Stimulated activated CD4-positive, alpha-beta T cell treated with anti-CD3 and anti-CD28 coated beads, Interleukin-2, amount 100 ng/mL, for 4 hours (primary cell): ENCODE measurements around the gene SPTBN4.
A peak's percentile ranks its signal among the peaks of the same experiment; 100 is the strongest.
"Not testable (repeated sequence)": the region's sequence is repeated elsewhere in the genome, so short reads cannot be mapped to it uniquely, and the experiment has no call there.

ENCODE experiments used
- DNase-seq: peaks from one replicate; pipeline ENCODE4 v3.0.0-alpha.2; 2020; ENCODE audit warnings: low read depth

Gene SPTBN4

DNA sequence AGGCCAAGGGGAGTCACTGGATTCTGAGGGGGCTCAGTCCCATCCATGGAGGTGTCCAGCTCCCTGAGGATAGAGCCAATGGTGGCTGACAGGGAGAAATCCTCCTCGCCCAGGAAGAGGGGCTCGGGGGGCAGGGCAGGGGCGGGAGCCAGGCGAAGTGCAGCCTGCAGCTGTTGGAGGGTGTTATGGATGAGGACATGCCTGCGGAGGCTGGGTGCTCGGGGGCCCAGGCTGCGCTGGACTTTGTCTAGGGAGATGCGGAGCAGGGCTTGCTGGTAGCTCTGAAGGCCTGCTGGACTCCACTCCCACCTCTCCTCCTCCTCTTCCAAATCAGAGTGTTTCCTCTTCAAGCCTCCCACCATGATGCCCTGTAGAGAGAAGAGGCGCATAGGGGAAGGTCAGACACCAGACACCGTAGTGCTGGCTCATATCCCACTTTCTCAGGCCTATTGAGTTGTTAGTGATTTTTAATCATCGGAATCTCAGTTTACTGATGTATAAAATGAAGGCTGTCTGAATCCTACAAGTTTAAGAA lies 25.0 kb upstream of the SPTBN4 start:
- DNase-seq = no peak

DNA sequence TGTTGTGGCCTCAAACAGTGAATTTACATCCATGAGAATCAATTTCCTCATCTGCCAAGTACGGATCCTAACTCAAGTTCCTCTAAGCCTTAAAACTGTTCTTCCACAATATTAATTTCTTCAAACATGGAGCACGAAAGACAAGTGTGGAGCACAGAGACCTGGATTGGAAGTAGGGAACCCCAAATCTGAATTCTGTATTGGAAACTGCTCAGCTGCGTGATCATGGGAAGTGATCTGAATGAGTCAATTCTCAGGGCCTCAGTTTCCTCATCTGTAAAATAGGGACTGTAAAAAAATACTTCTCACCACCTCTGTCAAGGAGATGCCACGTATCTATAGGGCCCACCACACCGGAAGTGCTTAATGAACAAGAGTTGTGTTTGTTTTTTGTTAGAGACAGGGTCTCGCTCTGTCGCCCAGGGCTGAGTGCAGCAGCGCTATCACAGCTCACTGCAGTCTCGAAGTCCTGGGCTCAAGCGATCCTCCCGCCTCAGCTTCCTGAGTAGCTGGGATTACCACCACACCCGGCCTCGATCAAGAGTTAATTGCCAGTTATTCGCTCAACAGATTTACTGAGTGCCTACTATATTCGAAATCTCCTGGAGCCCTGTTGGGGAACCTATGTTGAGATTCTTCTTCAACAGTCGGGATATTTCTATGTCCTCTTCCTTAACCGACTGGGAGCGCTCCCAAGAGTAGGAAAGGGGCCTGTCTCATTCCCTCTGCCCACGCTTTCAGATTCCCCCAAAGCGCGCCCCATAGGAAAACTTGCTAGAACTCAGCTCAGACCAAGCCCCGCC lies 24.3 kb upstream of the SPTBN4 start:
- DNase-seq = no peak

DNA sequence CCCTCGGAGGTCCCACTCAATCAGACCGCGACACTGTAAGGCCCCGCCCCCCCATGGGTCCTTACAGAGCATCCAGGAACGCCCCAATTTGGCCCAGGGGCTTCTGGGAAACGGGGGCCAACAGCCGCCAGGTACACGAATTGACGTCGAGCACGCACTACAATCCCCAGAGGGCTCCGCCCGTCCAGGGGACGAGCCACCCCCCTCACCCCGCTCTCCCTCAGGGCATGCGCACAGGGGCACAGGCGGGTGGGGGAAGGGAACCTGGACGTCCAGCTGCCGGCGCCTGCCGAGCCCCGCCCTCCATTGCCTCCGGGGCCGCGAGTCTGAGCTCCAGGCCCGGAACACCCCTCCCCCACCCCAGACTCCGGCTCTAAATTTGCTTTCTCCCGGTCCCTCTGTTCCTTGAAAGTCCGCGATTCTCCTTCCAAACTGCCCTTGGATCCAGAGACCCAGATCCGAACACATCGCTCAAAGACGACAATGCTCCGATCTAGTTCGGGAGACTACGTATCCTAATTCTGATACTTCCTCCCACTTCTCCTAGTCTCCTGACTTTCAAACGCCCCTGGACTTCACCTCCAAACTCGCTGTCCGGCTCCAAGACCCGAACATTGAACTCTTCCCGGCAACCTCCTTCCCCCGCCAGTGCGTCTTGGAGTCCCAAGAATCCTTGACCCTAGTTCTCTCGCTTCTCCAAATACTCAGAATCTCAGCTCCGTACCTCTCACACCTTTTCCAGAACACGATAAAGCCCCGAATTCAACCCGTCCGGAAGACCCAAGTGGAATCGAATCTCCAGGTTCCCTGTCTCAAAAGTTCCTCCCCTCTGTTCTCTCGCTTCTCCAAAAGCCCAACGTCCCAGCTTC lies 23.4 kb upstream of the SPTBN4 start:
- DNase-seq = peak; percentile 99

DNA sequence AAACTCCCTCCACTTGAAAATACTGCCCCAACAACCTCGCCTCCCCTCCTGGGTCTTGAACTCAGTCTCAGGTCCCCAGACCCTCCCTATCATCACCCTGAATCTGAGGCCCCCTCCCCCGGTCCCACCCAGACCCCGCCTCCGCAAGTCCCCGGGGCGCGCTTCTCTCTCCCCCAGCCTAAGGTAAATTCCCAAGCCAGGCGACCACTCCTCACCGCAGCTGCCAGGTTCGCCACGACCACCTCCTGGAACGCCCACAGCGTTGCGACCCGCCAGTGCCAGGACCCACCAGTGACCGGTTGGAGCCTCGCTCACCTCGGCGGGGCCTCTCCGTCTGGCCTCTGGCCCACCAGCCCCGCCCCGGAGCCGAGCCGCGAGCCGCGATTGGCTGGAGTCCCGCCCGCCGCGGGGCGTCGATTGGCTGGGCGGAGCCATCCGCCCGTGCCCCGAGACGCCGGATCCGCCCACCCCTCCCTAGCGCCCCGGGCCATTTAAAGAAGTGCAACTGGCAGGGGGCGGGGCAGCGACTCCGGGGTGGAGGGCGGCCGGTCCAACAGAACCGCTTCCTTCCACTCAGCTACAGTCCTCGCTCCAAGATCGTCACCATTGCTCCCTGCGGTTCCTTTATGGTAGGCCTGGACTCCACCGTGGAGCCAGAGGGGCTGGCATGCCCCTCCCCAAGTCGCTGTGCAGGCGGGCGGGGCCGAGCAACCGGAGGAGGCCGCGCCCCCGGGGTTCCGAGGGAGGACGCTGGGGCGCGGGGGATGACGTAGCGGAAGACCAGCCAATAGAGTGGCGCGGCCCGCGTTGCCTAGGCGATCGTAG lies 22.6 kb upstream of the SPTBN4 start, which contains the start of gene SERTAD3:
Gene SERTAD3, minus strand, starts transcription at position 336 of the 825 bp plus-strand sequence. CDS start 2,255 bp downstream, outside the sequence.
- peak; percentile 96 for DNase-seq

DNA sequence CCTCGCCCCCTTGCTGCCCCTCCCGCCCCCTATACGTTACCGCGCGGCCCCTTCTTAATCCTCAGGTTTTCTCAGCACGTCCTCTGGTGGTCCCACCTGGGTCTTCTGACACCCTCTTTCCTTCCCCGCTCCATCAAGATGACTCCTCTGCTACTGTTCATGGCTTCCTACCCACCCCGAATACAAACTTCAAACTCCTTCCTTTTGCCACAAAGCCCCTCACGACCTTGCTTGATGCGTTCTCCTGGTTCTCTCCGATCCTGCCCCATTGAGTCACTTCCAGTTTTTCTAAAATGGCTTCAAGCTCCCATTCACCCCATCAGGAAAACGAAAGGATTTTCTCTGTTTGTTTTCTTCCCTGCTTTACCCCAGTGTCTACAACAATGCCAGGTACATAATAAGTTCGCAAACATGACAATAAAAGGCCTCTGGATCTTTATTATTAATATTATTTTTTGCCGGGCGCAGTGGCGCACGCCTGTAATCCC lies 21.9 kb upstream of the SPTBN4 start:
- DNase-seq = no peak

DNA sequence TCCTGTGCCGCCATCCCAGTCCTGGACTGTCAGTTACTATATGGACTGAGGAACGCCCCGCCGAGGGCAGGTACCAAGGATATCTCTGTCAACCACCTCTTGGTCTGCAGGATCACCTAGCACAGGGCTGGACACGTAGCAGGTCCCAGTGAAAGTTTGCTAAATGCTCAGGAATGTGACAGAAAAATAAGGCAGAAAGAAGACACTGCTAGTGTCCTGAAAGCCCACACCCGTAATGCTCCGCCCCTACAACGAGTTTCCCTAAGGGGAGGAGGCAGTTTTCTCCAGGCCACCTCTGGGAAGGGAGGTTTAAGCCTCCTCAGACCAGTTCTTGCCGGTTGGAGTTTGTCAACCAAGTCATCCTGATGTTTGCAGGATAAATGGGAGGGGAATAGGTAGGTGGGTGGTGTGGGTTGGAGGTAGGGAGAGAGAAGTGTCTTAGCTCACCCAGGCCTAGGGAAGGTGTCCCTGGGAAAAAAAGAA lies 21.0 kb upstream of the SPTBN4 start:
- no peak for DNase-seq

DNA sequence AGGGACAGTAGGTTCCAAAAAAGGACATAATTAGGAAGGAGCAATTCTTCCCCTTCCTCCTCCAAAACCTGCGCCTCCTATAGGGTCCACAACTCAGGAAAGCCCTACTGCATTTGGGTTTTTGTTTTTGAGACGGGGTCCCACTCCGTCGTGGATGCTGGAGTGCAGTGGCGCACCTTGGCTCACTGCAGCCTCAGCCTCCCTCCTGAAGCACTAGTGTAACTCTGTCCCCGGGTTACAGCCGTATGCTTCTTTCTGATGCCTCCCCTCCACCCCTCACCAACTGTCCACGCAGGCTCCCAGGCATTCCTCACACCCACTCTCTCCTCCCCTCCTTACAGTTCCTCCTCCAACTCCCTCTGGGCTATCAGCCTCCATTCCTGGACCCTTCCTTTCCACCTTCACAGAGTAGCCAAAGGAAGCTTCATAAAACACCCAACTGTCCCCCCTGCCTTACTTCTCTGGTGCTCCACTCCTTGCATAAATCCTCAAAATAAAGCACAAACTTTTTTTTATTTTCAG lies 20.5 kb upstream of the SPTBN4 start:
- no peak for DNase-seq

DNA sequence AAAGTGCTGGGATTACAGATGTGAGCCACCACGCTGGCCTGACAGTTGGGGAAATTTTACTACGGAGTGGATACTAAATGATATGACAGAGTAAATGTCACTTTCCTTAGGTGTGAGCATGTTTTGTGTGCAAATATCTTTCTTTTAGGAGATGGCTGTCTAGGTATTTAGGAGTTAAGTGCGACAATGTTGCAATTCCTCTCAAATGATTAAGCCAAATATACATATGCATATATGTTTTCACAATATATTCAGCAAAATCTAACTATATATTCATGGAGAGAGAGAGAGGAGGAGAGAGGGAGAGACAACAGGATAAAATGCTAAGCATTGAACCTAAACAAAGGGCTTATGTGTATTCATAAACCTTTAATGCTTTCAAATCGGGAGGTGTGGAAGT lies 17.3 kb upstream of the SPTBN4 start:
- no peak for DNase-seq

DNA sequence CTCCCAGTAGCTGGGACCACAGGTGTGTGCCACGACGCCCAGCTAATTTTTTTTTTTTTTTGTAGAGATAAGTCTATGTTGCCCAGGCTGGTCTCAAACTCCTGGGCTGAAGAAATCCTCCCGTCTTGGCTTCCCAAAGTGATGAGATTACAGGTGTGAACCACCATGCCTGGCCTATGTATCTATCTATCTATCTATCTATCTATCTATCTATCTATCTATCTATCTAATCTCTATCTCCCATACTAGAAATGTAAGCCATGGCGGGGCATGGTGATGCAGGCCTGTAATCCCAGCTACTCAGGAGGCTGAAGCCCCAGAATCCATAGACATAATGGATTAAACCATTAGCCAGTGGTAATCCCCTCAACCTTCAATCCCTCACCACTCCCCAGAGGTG lies 16.1 kb upstream of the SPTBN4 start:
- DNase-seq = no peak

DNA sequence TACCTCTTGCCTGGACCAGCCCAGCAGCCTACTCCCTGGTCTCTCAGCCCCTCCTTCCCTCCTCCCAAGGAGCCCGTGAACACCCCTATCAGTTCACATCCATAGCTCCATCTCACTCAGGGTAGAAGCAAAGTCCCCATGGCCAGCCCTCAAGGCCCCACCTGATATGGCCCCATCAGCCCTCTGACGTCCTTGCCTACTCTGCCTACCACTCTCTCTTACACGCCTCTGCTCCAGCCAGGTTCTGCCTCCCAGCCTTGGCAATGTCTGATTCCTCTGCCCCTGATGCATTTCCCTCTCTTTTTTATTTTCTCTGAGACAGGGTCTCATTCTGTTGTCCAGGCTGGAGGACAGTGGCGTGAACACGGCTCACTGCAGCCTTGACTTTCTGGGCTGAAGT lies 14.8 kb upstream of the SPTBN4 start:
- no peak for DNase-seq

DNA sequence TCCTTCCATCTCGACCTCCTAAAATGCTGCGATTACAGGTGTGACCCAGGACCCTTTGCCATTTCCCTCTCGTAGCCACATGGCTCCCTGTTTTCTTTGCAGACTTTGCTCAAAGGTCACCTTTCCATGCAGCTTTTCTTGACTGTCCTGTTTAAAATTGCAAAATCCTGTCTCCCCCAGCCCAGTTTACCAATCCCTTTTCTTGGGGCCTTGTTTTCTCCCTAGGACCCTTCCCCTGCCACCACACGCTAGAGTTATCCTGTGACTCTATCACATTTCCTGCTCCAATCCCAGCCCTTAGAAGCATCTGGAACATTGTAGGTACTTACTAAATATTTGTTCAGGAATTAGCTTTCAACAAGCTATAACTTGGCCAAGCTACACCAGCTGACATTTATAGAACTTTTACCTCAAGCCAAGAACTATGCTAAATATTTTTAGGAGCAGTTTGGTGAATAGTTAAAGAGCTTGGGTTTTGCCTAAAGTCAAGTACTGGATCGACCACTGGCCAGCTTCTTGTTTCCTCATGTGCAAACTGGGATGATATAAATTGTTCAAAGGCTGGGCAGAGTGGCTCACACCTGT lies 13.6 kb upstream of the SPTBN4 start:
- no peak for DNase-seq

DNA sequence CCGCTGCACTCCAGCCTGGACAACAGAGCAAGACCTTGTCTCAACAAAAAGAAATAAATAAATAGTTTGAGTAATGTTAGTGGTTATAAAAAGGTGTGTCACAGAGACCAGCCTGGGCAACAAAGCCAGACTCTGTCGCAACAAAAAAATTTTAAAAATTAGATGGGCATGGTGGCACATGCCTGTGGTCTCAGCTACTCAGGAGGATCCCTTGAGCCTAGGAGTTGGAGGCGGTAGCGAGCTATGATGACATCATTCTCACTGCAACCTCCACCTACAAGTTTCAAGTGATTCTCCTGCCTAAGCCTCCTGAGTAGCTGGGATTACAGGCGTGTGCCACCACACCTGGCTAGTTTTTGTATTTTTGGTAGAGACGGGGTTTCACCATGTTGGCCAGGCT lies 12.9 kb upstream of the SPTBN4 start:
- DNase-seq = not testable (repeated sequence)

DNA sequence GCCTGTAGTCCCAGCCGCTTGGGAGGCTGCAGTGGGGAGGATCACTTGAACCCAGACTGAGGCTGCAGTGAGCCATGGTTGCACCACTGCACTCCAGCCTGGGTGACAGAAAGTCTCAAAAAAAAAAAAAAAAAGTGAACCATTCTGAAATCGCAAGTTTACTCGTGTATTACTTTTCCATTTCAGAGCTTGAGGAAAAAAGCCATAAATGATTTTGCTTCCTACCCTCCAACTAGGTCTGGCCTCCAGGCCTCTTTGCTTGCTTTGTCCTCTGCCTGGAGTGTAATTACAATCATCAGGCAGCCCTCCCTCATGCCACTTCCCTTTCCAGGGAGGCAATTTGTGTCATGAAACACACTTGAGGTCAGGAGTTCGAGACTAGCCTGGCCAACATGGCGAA lies 9.8 kb upstream of the SPTBN4 start:
- no peak for DNase-seq

DNA sequence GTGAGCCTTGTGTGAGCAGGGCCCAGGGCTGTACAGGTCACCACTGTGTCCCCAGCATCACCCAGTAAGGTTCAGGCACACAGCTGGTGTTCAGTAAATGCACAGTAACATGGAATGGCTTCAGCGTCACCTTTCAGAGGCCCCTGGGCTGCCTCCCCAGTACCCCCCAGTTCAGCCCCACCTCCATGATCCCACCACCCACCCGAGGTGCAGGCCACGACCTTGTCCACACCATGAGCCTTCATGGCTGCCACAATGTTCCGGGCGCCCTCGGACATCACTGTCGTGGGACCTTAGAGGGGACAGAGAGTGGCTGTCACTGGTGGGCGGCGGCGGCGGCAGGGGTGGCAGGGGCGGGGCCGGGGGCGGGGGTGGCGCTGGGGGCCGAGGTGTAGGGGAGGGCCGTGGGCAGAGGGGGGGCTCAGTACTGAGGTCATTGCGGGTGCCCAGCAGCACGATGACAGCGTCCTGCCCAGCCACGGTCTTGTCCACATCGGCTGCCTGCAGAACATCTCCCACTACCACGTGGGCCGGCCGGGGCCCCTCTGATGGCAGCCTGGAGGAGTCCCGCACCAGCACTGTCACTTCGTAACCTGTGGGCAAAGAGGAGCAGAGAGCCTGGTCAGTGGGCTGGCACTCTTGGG lies 8.7 kb upstream of the SPTBN4 start:
- DNase-seq = no peak

DNA sequence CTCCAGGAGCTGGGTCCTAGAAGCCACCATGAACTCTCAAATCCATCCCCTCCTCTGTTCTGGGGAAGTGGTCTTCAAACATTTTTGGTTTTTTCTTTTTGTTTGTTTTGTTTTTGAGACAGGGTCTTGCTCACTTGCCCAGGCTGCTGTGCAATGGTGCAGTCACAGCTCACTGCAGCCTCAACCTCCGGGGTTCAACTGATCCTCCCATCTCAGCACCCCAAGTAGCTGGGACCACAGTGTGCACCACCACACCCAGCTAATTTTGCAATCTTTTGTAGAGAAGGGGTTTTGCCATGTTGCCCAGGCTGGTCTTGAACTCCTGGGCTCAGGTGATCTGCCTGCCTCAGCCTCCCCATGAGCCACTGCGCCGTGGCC lies 8.2 kb upstream of the SPTBN4 start:
- no peak for DNase-seq

DNA sequence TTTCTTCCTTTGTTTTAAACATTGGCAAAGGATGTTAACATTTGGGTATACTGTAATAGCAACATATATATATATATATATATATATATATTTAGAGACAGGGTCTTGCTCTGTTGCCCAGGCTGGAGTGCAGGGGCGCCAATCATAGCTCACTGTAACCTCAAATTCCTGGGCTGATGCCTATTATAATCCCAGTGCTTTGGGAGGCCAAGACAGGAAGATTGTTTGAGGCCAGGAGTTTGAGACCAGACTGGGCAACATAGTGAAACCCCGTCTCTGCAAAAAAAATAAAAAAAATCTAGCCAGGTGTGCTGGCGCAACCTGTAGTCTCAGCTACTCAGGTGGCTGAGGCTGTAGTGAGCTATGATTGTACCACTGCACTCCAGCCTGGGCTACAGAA lies 6.6 kb upstream of the SPTBN4 start:
- no peak for DNase-seq

DNA sequence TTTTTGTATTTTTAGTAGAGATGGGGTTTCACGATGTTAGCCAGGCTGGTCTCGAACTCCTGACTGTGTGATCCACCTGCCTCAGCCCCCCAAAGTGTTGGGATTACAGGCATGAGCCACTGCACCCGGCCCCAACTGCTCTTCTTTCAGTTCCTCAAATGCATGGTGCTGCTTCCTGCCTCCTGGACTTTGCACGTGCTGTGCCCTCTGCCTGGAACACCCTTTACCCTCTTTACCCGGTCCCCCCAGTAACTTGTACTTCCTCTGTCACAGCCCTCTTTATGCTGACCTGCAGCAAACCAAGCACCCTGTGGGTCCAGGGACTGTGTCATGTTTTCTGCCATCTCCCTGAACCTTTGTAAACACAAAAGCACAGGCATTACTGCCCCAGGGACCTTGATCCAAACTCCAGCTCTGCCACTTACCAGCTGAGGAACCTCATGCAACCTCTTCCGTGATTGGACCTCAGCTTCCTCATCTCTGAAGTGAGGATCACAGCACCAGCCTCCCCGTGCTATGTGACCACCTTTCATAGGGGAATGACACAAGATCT lies 5.1 kb upstream of the SPTBN4 start:
- no peak for DNase-seq

DNA sequence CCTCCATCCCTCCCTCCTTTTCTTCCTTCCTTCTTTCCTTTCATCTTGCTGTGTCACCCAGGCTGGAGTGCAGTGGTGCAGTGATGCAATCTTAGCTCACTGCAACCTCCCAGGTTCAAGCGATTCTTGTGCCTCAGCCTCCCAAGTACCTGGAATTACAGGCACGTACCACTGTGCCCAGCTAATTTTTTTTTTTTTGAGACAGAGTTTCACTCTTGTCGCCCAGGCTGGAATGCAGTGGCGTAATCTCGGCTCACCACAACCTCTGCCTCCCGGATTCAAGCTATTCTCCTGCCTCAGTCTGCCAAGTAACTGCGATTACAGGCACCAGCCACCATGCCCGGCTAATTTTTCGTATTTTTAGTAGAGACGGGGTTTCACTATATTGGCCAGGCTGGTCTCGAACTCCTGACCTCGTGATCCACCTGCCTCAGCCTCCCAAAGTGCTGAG lies 3.2 kb upstream of the SPTBN4 start:
- not testable (repeated sequence) for DNase-seq

DNA sequence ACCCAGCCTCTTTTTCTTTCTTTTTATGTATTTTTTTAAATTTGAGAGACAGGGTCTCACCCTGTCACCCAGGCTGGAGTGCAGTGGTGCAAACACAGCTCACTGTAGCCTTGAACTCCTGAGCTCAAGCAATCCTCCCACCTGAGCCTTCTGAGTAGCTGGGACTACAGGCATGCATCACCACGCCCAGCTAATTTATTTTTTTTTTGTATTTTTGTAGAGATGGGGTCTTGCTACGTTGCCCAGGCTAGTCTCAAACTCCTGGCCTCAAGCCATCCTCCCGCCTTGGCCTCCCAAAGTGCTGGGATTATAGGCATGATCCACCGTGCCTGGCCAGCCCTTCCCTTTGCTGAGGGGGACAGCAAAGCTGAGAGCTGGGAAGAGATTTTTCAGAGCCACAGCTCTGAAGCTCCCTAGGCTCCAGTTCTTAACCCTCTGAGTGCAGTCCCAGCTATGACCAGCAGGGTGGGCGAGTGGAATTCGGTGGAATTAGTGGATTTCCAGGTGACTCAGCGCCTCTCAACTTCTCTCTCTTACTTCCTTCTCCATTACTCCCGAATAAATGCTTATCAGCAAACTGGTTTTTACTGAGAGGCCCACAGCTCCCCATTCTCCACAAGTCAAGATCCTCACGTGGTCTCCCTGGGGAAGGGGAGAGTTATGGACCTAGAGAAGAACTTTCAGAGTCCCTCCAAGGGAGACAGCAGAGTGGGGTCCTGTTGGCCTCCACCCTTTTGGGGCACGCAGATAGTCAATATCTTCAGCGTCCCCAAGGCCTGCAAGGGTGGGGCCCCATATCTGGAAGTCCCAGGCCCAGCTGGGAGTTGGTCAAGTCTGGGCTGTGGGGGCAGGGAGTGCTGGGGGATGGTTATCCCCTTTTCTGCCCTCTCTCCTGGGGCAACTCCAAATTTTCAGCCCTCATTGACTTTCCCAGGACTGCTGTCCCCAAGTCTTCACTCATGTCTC lies 2.5 kb upstream of the SPTBN4 start:
- DNase-seq = peak; percentile 65
